Mucosa of descending colon (tissue), 3 donors: ENCODE data around the gene SLC6A17. TPM values are rescaled to one million over a fixed set of nuclear protein-coding genes. Genes with fewer than 3 reads are reported as not detected.

ENCODE experiments used
- ATAC-seq: fragments of 200-7000 bp; cut with Tn5 transposase; one replicate; pipeline ENCODE4 v1.9.1; 2020; ENCODE audit warnings: mild to moderate bottlenecking, moderate library complexity
- DNase-seq, 3 donors: peaks; one replicate each; pipeline ENCODE4 v3.0.0-alpha.2; 2020
- H3K36me3 ChIP-seq: fragments of 200-600 bp; one replicate; pipeline ENCODE4 v1.8.0; 2021; ENCODE audit warnings: low read depth, mild to moderate bottlenecking
- H3K4me1 ChIP-seq: fragments of 200-600 bp; one replicate; pipeline ENCODE4 v1.8.0; 2021; ENCODE audit warnings: low read depth, mild to moderate bottlenecking
- H3K4me3 ChIP-seq: fragments of 200-600 bp; one replicate; pipeline ENCODE4 v1.8.0; 2021; ENCODE audit warnings: mild to moderate bottlenecking
- H3K9me3 ChIP-seq: fragments of 200-600 bp; one replicate; pipeline ENCODE4 v1.8.0; 2021; ENCODE audit warnings: mild to moderate bottlenecking
- intact Hi-C, 2 donors: fragments of 100-400 bp; cut with DNase I in 1 of 2; cut with micrococcal nuclease in 1 of 2; formaldehyde crosslinking; loops; one replicate each; pipeline versions ENCODE4 v1.11.0 to v1.11.1; 2022; cut with DNase I, micrococcal nuclease
- total RNA-seq, 3 donors: library from RNA; stranded (reverse); fragmentation: NEBNext Ultra II Directional in 2 of 3; extraction: Animal tissue kit (Norgen Biotek cat#: 25700) in 2 of 3; gene quantifications; one replicate each; pipeline versions ENCODE4 v1.2.1 to v1.2.4, GENCODE V29; 2021 to 2023
- TF ChIP-seq, protein P1 (sequence below): fragments of 200-600 bp; IDR thresholded peaks from one replicate; pipeline ENCODE4 v1.8.0; 2022; ENCODE audit warnings: antibody characterized with exemption, mild to moderate bottlenecking
- donor health status: DM: no; HTN: no; CAD: no; lungs with moderate emphysema.
- donor health status: DM: no; HTN: no; CAD: no.
- donor health status: DM: no; HTN: yes; CAD: no.

SLC6A17 gene
- total RNA-seq, 3 donors from 2014 or later = 0.06 to 0.73 (median 0.10) TPM

DNA sequence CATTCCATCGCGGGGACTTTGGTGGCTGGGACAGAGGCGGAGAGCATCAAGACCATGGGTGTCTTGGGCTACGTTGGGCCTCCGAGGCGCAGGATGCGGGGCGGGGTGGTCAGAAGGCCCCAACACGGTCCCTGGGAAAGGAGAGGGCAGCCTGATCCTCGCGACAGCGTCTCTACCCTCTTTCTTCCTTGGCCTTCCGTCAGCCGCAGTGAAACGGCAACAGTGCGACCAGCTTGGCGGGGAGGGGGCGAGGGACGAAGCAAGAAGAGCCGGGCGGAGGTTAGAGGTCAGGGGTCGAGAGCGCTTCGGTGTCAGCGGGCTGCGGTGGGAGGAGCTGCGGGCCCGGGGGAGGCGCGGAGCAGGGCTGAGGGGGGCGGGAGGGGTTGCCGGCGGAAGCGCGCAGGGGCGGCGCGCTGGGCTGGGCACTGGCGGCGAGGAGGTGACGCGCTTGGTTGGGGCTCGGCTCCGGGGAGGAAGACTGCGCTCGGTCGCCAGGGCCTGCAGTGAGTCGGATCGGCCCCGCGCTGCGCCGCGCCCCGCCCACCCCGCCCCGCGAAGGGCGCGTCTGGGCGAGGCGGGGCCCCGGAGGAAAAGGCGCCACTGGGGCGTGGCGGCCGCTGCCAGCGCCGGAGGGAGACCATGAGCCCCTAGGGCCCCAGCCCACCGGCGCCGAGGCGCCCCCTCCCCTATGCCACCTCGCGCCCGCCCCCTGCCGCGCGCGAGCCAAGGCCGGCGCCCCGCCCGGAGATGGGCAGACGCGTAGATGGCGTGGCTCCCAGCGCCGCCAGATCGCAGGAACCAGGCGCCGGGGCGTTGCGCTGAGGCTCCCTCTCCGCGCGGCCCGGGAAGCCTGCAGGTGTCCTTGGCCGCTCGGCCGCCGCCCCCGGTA, 59.7 kb downstream of the SLC6A17 start, which contains the start of gene KCNC4:
Gene KCNC4, plus strand, starts transcription at position 600 of the 889 bp plus-strand sequence. CDS start 1,186 bp downstream, outside the sequence.
- H3K36me3 ChIP-seq = no peaks in the 10 kb centered on the region
- DNase-seq (peak; percentile 89 to 96 (median 95)), ATAC-seq (peak; percentile 89)
- H3K9me3 ChIP-seq = no peaks in the 10 kb centered on the region
- peak within 1 kb of the TSS; percentile 58 for H3K4me3 ChIP-seq
- H3K4me1 ChIP-seq = peaks cover 11% of the 10 kb centered on the region
- TF ChIP-seq, protein P1, sequence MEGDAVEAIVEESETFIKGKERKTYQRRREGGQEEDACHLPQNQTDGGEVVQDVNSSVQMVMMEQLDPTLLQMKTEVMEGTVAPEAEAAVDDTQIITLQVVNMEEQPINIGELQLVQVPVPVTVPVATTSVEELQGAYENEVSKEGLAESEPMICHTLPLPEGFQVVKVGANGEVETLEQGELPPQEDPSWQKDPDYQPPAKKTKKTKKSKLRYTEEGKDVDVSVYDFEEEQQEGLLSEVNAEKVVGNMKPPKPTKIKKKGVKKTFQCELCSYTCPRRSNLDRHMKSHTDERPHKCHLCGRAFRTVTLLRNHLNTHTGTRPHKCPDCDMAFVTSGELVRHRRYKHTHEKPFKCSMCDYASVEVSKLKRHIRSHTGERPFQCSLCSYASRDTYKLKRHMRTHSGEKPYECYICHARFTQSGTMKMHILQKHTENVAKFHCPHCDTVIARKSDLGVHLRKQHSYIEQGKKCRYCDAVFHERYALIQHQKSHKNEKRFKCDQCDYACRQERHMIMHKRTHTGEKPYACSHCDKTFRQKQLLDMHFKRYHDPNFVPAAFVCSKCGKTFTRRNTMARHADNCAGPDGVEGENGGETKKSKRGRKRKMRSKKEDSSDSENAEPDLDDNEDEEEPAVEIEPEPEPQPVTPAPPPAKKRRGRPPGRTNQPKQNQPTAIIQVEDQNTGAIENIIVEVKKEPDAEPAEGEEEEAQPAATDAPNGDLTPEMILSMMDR = no peak
- intact Hi-C loops = no loop called here

DNA sequence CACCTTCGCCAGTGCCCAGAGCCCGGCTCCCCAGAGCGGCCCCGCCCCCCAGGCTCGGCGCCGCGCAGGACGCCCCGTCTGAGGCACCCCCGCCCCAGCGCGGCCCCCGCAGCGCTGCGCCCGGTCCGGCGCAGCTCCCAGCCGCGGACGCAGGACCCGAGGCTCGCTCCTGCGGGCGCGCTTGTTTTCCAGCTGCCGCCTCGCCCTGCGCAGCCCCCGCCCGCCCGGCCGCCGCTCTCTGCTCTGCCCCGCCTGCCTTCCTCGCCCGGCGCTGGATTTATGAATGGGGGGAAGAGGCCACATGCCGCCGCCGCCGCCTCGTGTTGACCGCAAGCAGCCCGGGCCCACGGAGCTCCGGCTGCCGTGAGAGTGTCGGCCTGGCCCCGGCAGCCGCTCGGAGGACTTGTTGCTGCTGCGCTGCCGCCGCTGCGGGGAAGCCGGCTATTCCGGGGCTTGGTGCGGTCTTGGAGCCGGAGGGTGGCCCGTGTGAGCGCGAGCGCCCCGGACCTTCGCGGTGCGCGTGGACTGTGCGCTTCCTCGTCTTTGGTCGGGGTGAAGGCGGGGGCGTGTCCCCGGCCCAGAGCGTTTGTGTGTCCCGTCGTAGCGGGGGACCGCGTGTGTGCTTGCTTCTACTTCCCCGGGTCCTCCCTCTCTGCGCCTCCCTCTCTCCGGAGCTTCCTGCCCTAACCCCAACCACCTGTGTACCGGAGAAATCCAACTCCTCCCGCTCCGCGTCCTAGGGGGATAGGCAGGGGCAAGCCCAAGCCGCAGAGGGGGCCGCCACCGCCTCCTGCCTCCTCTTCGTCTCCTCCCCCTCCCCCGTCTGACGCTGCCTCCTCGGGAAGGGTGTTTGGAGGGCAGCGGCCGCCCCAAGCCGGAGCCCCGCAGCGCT, 60.6 kb downstream of the SLC6A17 start:
- Histone ChIP-seq H3K4me1 (peaks cover 11% of the 10 kb centered on the region), H3K36me3 (no peaks in the 10 kb centered on the region), H3K9me3 (no peaks in the 10 kb centered on the region), H3K4me3 (peak overlapping the region; percentile 58)
- intact Hi-C loops = no loop called here
- peak; percentile 48 for ATAC-seq
- DNase-seq = peak; percentile 73 to 84 (median 79)
- TF ChIP-seq, protein P1 = no peak

DNA sequence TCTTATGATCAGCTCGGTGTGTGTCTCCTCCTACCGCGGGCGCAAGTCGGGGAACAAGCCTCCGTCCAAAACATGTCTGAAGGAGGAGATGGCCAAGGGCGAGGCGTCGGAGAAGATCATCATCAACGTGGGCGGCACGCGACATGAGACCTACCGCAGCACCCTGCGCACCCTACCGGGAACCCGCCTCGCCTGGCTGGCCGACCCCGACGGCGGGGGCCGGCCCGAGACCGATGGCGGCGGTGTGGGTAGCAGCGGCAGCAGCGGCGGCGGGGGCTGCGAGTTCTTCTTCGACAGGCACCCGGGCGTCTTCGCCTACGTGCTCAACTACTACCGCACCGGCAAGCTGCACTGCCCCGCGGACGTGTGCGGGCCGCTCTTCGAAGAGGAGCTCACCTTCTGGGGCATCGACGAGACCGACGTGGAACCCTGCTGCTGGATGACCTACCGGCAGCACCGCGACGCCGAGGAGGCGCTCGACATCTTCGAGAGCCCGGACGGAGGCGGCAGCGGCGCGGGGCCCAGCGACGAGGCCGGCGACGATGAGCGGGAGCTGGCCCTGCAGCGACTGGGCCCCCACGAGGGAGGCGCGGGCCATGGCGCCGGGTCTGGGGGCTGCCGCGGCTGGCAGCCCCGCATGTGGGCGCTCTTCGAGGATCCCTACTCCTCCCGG, 61.3 kb downstream of the SLC6A17 start:
- intact Hi-C loops = no loop called here
- H3K4me3 ChIP-seq = peak overlapping the region; percentile 58
- TF ChIP-seq, protein P1 = no peak
- no peak for ATAC-seq
- DNase-seq = peak in 2 of 3 donors; percentile 12 to 63
- no peaks in the 10 kb centered on the region for H3K36me3 ChIP-seq
- peaks cover 11% of the 10 kb centered on the region for H3K4me1 ChIP-seq
- H3K9me3 ChIP-seq = no peaks in the 10 kb centered on the region

DNA sequence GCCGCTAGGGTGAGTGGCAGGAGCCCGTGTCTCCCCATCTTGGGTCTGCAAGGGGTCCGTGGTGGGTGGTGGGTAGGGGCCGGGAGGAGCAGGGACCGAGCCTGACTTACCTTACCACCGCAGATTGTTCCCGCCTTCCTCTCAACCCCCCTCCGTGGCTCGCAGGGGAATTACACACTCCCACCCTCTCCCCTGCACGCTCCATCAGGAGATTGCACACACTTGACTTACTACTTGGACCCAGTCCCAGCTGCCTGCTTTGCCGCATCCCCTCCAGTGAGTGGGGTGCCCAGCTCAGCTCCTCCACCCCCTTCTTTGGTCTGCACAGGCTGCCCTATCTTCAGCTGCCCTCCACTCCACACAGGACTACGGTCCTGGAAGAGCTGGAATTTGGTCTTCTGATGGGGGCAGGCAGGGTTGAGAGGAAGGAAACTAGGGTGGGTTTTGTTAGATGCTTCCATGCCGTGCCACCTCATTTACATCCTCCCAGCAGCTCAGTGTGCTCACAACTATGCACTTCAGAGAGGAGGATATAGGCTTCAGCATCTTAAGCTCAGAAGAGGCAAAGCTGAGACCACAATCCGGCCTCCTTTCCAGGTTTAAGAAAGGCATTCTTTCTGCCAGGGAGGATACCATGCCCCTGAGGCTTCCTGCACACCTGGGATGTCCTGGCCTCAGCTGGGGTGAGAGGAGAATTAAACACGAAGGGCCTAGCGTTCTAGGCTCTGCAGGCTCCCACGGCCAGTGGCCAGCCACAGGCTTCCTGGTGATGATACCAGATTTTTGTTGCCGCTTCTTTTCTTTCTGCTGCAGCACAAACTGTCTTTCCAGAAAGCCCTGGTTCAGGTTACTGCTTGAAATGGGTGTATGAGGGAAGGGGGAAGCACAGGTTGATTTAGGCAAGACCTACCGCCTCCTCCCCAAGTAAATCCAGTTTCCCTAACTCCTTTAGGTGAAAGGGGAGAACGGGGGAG, 62.2 kb downstream of the SLC6A17 start:
- Histone ChIP-seq H3K4me3 (no peak overlapping the region), H3K36me3 (no peaks in the 10 kb centered on the region), H3K9me3 (no peaks in the 10 kb centered on the region), H3K4me1 (peaks cover 11% of the 10 kb centered on the region)
- intact Hi-C loops = no loop called here
- ATAC-seq (no peak), DNase-seq (no peak)
- TF ChIP-seq, protein P1 = no peak
